NCI-H460 (cell line): ENCODE data around the gene STPG3. TPM values are rescaled to one million over a fixed set of nuclear protein-coding genes. Genes with fewer than 3 reads are reported as not detected.

Experiments used
- DNase-seq: peaks from one replicate; pipeline ENCODE4 v3.0.0-alpha.2; 2016; ENCODE audit warnings: low read depth; ENCODE audit errors: extremely low read depth
- total RNA-seq: library from RNA; depleted of rRNA; stranded (reverse); fragments of >200 nt; shearing (Covaris generic); gene quantifications from 2 replicates; pipeline ENCODE4 v1.2.3, GENCODE V29; 2014; rRNA removed

The STPG3 gene
- total RNA-seq, 1 experiment from 2014 or later: not detected

GRCh38 chr9:137298401-137299202, 47.5 kb downstream of the STPG3 start:
- no peak for DNase-seq

DNA sequence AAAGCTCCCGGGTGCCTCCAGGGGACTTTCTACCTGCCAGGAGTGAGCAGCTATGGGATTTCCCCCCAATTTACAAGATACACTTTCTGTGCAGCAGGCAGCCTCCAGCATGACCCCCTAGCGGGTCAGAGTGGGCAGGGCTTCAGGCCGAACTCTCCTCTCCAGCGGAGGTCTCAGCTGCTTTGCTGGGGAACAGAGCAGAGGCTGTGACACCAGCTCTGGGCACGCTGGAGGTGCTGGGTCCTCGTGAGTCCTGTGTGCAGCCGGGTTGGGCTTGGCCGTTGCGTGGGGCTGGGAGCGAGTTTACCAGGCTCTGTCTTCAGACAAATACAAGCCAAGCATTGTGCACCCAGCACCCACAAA, 48.1 kb downstream of the STPG3 start:
- DNase-seq: no peak

DNA sequence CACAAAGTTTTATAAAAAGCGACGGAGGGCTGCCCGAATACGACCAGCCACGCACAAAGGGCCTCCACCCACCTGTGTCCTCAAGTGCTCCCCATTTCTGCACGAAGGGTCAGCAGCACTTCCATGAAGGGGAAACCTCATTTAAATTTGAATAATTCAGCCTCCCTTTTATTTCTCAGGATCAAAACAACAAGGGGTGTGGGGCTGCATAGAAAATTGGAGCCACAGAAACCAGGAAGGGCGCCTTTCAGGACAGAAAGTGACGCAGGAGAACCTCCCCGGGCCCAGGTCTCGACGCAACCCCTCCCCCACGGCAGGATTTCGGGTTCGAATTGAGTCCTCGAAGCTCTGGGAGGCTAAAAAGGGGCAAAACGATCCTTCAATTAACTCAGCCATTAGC, 48.9 kb downstream of the STPG3 start:
- no peak for DNase-seq

GRCh38 chr9:137300567-137301080, 49.5 kb downstream of the STPG3 start:
- DNase-seq: no peak

- DNase-seq: peak; percentile 48
Observed at GRCh38 chr9:137301081-137301947, 50.2 kb downstream of the STPG3 start.

- DNase-seq: peak; percentile 78
Observed at GRCh38 chr9:137302118-137302448, 51.0 kb downstream of the STPG3 start, which contains the start of gene NRARP. NRARP (minus strand) TSS chr9:137302271; CDS start chr9:137301928, 343 bp downstream.

- no peak for DNase-seq
Observed at GRCh38 chr9:137302449-137303150, 51.5 kb downstream of the STPG3 start.

Other genes with a start within 250 kb of the STPG3 start
- gene ABCA2, start 223.0 kb upstream of the STPG3 start, total RNA-seq: 21.0 and 25.0 TPM in 2 replicates
- gene FUT7, start 219.2 kb upstream of the STPG3 start, total RNA-seq: not detected in 2 replicates
- 30.3 and 35.5 TPM in 2 replicates for gene NPDC1, start 205.1 kb upstream of the STPG3 start, total RNA-seq
- gene ENTPD2, start 197.2 kb upstream of the STPG3 start, total RNA-seq: not detected in 2 replicates
- 32.4 and 43.6 TPM in 2 replicates for gene SAPCD2, start 180.7 kb upstream of the STPG3 start, total RNA-seq
- gene UAP1L1, start 173.8 kb upstream of the STPG3 start, total RNA-seq: 3.6 and 4.0 TPM in 2 replicates
- 53.6 and 55.5 TPM in 2 replicates for gene MAN1B1, start 164.3 kb upstream of the STPG3 start, total RNA-seq
- 111 and 116 TPM in 2 replicates for gene DPP7, start 136.6 kb upstream of the STPG3 start, total RNA-seq
- not detected in 2 replicates for gene GRIN1, start 112.1 kb upstream of the STPG3 start, total RNA-seq
- not detected in 2 replicates for gene LRRC26, start 81.2 kb upstream of the STPG3 start, total RNA-seq
- gene TMEM210, start 79.2 kb upstream of the STPG3 start, total RNA-seq: not detected in 2 replicates
- gene ANAPC2, start 62.7 kb upstream of the STPG3 start, total RNA-seq: 11.0 and 16.1 TPM in 2 replicates
- 59.3 and 66.1 TPM in 2 replicates for gene SSNA1, start 62.6 kb upstream of the STPG3 start, total RNA-seq
- 7.4 and 8.2 TPM in 2 replicates for gene TPRN, start 50.5 kb upstream of the STPG3 start, total RNA-seq
- gene TMEM203, start 45.6 kb upstream of the STPG3 start, total RNA-seq: 38.8 and 39.8 TPM in 2 replicates
- gene NDOR1, start 45.6 kb upstream of the STPG3 start, total RNA-seq: 11.1 and 13.5 TPM in 2 replicates
- gene RNF208, start 29.0 kb upstream of the STPG3 start, total RNA-seq: 0.37 and 0.40 TPM in 2 replicates
- gene CYSRT1, start 26.1 kb upstream of the STPG3 start, total RNA-seq: 0.59 and 1.4 TPM in 2 replicates
- gene RNF224, start 23.8 kb upstream of the STPG3 start, total RNA-seq: not detected in 2 replicates
- gene SLC34A3, start 20.4 kb upstream of the STPG3 start, total RNA-seq: not detected in 2 replicates
- gene TUBB4B, start 10.0 kb upstream of the STPG3 start, total RNA-seq: 167 and 171 TPM in 2 replicates
- 41.5 and 43.8 TPM in 2 replicates for gene NELFB, start 4.0 kb downstream of the STPG3 start, total RNA-seq
- gene TOR4A, start 26.4 kb downstream of the STPG3 start, total RNA-seq: 30.5 and 32.0 TPM in 2 replicates
- 5.1 and 8.9 TPM in 2 replicates for gene NRARP, start 51.0 kb downstream of the STPG3 start, total RNA-seq
- gene EXD3, start 171.9 kb downstream of the STPG3 start, total RNA-seq: 8.4 and 12.8 TPM in 2 replicates
- 0.92 and 2.0 TPM in 2 replicates for gene NOXA1, start 172.1 kb downstream of the STPG3 start, total RNA-seq
- not detected in 2 replicates for gene ENTPD8, start 190.1 kb downstream of the STPG3 start, total RNA-seq
- 34.9 and 36.8 TPM in 2 replicates for gene NSMF, start 208.0 kb downstream of the STPG3 start, total RNA-seq